ENCODE data around the gene CYP4V2.

- TF ChIP-seq CTCF (IDR thresholded peaks at IDR 0.05) (peak in 1 of 2 donors; percentile 39), POLR2A (IDR thresholded peaks at IDR 0.05) (no peak), EP300 (IDR thresholded peaks at IDR 0.05) (no peak), POLR2AphosphoS5 (IDR thresholded peaks at IDR 0.05) (no peak)
Measured at GRCh38 chr4:186149872-186150271, 41.5 kb upstream of the CYP4V2 start.
